Inferior parietal cortex (tissue), 1 donor: Measurements from ENCODE around the gene UPF3A.
"Not testable (repeated sequence)": the region's sequence is repeated elsewhere in the genome, so short reads cannot be mapped to it uniquely, and the experiment has no call there.

ENCODE experiments used
- DNase-seq: peaks from one replicate; pipeline ENCODE4 v3.0.0-alpha.2; 2016; ENCODE audit errors: extremely low spot score

The UPF3A gene

GRCh38 chr13:114281351-114282040, at the start of gene UPF3A:
Gene UPF3A (plus strand): TSS chr13:114281601. CDS start chr13:114281640, 39 bp downstream.
- peak; percentile 81 for DNase-seq

- DNase-seq, result no peak
These were observed 49.5 kb upstream of the UPF3A start for GRCh38 chr13:114231886-114232285.

GRCh38 chr13:114234266-114234644, 47.1 kb upstream of the UPF3A start:
- DNase-seq, result no peak

- peak; percentile 94 for DNase-seq
These were observed 46.6 kb upstream of the UPF3A start, which contains the start of gene CDC16 for GRCh38 chr13:114234645-114235421. Gene CDC16 (plus strand): TSS chr13:114234897. CDS start chr13:114235085, 188 bp downstream.

GRCh38 chr13:114235697-114236096, 45.7 kb upstream of the UPF3A start:
- DNase-seq, result no peak

- no peak for DNase-seq
These were observed 45.2 kb upstream of the UPF3A start for GRCh38 chr13:114236227-114236626.

GRCh38 chr13:114237415-114238112, 43.8 kb upstream of the UPF3A start:
- DNase-seq, result no peak

- DNase-seq, result no peak
These were observed 39.5 kb upstream of the UPF3A start for GRCh38 chr13:114241918-114242317.

GRCh38 chr13:114243971-114244370, 37.4 kb upstream of the UPF3A start:
- DNase-seq, result no peak

- no peak for DNase-seq
These were observed 36.8 kb upstream of the UPF3A start for GRCh38 chr13:114244637-114245036.

GRCh38 chr13:114248011-114248410, 33.4 kb upstream of the UPF3A start:
- no peak for DNase-seq

- DNase-seq, result no peak
These were observed 32.3 kb upstream of the UPF3A start for GRCh38 chr13:114249077-114249476.

GRCh38 chr13:114251639-114252440, 29.6 kb upstream of the UPF3A start:
- not testable (repeated sequence) for DNase-seq

GRCh38 chr13:114256547-114256946, 24.9 kb upstream of the UPF3A start:
- no peak for DNase-seq

GRCh38 chr13:114257014-114257413, 24.4 kb upstream of the UPF3A start:
- no peak for DNase-seq

GRCh38 chr13:114258589-114258988, 22.8 kb upstream of the UPF3A start:
- no peak for DNase-seq

- DNase-seq, result no peak
These were observed 22.0 kb upstream of the UPF3A start for GRCh38 chr13:114259374-114259773.

- no peak for DNase-seq
These were observed 21.4 kb upstream of the UPF3A start for GRCh38 chr13:114259974-114260373.

GRCh38 chr13:114260814-114261213, 20.6 kb upstream of the UPF3A start:
- no peak for DNase-seq

GRCh38 chr13:114261328-114261965, 20.0 kb upstream of the UPF3A start:
- no peak for DNase-seq

GRCh38 chr13:114263578-114263977, 17.8 kb upstream of the UPF3A start:
- DNase-seq, result no peak
